ENCODE data around the gene CD63. TPM values are rescaled to one million over a fixed set of nuclear protein-coding genes. Genes with fewer than 3 reads are reported as not detected.

Gene CD63
- total RNA-seq, 1 experiment from 2014 or later = 879 TPM

DNA sequence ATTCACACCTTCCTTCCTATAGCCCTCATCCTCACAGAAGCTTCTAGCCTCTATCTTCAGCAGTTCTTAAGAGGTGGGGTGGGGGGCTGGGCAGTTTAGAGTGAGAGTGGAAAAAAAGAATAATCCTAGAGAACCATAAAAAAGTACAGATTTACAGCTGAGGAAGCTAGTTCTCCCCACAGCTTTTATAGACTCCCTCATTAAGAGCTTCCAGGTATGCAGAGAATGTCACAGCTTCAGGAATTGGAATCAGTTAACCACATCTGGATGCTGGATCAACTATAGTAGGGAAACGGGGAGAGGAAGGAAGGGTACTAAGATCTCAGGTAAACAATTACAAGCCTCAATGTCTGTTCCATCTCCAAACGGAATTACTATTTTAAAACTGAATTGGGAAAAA, 26.4 kb upstream of the CD63 start:
- H3K27ac ChIP-seq (ENCODE audit: low read length) = no peak overlapping the region
- in situ Hi-C loops (cut with HindIII; ENCODE audit: low pct_unique_long_range_greater_than_20kb, low sequenced_read_pairs) (no loop called here), intact Hi-C loops (cut with micrococcal nuclease; ENCODE audit: unreplicated experiment) (no loop called here)
- ATAC-seq = no peak
- no peaks in the 10 kb centered on the region for H3K4me1 ChIP-seq (ENCODE audit: control insufficient read depth, insufficient read depth, low read length)
- no TSS peak for BruUV-seq (replicated peaks)
- no peak for TF ChIP-seq SIN3A (IDR thresholded peaks at IDR 0.05; ENCODE audit: borderline replicate concordance, insufficient read depth, low read depth, low read length)
- no peak for TF ChIP-seq TCF7L2 (IDR thresholded peaks at IDR 0.05; ENCODE audit: low read depth, low read length)
- TF ChIP-seq POLR2AphosphoS5 (IDR thresholded peaks at IDR 0.05; ENCODE audit: low read depth, low read length) = no peak
- TF ChIP-seq, protein P1, sequence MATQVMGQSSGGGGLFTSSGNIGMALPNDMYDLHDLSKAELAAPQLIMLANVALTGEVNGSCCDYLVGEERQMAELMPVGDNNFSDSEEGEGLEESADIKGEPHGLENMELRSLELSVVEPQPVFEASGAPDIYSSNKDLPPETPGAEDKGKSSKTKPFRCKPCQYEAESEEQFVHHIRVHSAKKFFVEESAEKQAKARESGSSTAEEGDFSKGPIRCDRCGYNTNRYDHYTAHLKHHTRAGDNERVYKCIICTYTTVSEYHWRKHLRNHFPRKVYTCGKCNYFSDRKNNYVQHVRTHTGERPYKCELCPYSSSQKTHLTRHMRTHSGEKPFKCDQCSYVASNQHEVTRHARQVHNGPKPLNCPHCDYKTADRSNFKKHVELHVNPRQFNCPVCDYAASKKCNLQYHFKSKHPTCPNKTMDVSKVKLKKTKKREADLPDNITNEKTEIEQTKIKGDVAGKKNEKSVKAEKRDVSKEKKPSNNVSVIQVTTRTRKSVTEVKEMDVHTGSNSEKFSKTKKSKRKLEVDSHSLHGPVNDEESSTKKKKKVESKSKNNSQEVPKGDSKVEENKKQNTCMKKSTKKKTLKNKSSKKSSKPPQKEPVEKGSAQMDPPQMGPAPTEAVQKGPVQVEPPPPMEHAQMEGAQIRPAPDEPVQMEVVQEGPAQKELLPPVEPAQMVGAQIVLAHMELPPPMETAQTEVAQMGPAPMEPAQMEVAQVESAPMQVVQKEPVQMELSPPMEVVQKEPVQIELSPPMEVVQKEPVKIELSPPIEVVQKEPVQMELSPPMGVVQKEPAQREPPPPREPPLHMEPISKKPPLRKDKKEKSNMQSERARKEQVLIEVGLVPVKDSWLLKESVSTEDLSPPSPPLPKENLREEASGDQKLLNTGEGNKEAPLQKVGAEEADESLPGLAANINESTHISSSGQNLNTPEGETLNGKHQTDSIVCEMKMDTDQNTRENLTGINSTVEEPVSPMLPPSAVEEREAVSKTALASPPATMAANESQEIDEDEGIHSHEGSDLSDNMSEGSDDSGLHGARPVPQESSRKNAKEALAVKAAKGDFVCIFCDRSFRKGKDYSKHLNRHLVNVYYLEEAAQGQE (IDR thresholded peaks at IDR 0.05; ENCODE audit: insufficient read depth in 1 of 2, low read depth in 2 of 2, low read length in 1 of 2) = no peak
- TF ChIP-seq, protein P2, sequence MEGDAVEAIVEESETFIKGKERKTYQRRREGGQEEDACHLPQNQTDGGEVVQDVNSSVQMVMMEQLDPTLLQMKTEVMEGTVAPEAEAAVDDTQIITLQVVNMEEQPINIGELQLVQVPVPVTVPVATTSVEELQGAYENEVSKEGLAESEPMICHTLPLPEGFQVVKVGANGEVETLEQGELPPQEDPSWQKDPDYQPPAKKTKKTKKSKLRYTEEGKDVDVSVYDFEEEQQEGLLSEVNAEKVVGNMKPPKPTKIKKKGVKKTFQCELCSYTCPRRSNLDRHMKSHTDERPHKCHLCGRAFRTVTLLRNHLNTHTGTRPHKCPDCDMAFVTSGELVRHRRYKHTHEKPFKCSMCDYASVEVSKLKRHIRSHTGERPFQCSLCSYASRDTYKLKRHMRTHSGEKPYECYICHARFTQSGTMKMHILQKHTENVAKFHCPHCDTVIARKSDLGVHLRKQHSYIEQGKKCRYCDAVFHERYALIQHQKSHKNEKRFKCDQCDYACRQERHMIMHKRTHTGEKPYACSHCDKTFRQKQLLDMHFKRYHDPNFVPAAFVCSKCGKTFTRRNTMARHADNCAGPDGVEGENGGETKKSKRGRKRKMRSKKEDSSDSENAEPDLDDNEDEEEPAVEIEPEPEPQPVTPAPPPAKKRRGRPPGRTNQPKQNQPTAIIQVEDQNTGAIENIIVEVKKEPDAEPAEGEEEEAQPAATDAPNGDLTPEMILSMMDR (IDR thresholded peaks at IDR 0.05) = no peak
- POLR2A ChIA-PET = no interaction called here
- DNase-seq (ENCODE audit: low read depth, low spot score) = no peak
- no peaks in the 10 kb centered on the region for H3K9me3 ChIP-seq (ENCODE audit: control insufficient read depth, insufficient read depth, low read depth, low read length)
- CTCF ChIA-PET = no interaction called here
- no peak overlapping the region for H3K4me3 ChIP-seq (ENCODE audit: low read depth in 2 of 2, low read length in 2 of 2)
- peaks cover 22% of the 10 kb centered on the region for H3K36me3 ChIP-seq (ENCODE audit: control insufficient read depth, insufficient read depth, low read length)
- no peaks in the 10 kb centered on the region for H3K27me3 ChIP-seq (ENCODE audit: control insufficient read depth, insufficient read depth, low read length)

DNA sequence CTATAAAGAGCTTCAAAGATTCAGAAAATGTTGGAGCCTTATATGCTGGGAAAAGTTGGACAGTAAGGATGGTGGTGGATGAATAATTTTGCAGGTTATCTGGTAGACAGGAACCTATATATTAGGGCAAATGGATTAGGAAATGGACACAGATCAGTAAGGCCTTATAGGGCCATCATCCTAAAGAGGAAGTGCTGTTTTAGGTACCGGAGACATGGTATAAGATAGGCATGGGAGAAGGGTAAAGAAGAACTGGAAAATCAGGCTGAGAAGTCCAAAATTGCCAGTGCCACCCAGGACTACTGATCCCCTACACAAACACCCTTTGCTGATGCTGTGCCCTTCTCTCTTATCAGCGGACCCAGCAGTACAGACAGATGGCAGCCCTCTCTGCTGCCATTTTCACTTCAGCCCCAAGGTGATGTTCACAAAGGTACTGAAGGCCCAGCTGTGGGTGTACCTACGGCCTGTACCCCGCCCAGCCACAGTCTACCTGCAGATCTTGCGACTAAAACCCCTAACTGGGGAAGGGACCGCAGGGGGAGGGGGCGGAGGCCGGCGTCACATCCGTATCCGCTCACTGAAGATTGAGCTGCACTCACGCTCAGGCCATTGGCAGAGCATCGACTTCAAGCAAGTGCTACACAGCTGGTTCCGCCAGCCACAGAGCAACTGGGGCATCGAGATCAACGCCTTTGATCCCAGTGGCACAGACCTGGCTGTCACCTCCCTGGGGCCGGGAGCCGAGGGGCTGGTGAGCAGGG, 19.6 kb upstream of the CD63 start:
- ATAC-seq (no peak), DNase-seq (ENCODE audit: low read depth, low spot score) (no peak)
- intact Hi-C loops (cut with micrococcal nuclease; ENCODE audit: unreplicated experiment) = loop anchor here (10.0 kb wide), 1 partner anchor 196 kb away; no protein-coding TSS in a partner anchor
- Histone ChIP-seq H3K4me1 (ENCODE audit: control insufficient read depth, insufficient read depth, low read length) (peaks cover 19% of the 10 kb centered on the region), H3K36me3 (ENCODE audit: control insufficient read depth, insufficient read depth, low read length) (0 out of 2 replicates have a peak, but pooled peaks cover 3% of the 10 kb centered on the region), H3K4me3 (ENCODE audit: low read depth in 2 of 2, low read length in 2 of 2) (no peak overlapping the region), H3K27me3 (ENCODE audit: control insufficient read depth, insufficient read depth, low read length) (no peaks in the 10 kb centered on the region), H3K9me3 (ENCODE audit: control insufficient read depth, insufficient read depth, low read depth, low read length) (no peaks in the 10 kb centered on the region), H3K27ac (ENCODE audit: low read length) (no peak overlapping the region)
- BruUV-seq (replicated peaks) = no TSS peak
- ChIA-PET CTCF (no interaction called here), POLR2A (no interaction called here)
- in situ Hi-C loops (cut with HindIII; ENCODE audit: low pct_unique_long_range_greater_than_20kb, low sequenced_read_pairs) = no loop called here
- no peak; the same call in 1 of the 2 replicates for TF ChIP-seq POLR2AphosphoS5 (IDR thresholded peaks at IDR 0.05; ENCODE audit: low read depth, low read length)
- TF ChIP-seq TCF7L2 (IDR thresholded peaks at IDR 0.05; ENCODE audit: low read depth, low read length) = no peak
- TF ChIP-seq, protein P1 (IDR thresholded peaks at IDR 0.05; ENCODE audit: insufficient read depth in 1 of 2, low read depth in 2 of 2, low read length in 1 of 2) = no peak
- TF ChIP-seq, protein P2 (IDR thresholded peaks at IDR 0.05) = no peak
- TF ChIP-seq SIN3A (IDR thresholded peaks at IDR 0.05; ENCODE audit: borderline replicate concordance, insufficient read depth, low read depth, low read length) = no peak
